Coronary artery (tissue), 2 donors: ENCODE data around the gene MMP23B.

ENCODE experiments used
- DNase-seq: peaks from one replicate; pipeline ENCODE4 v3.0.0-alpha.2; 2017; ENCODE audit warnings: low spot score
- H3K27ac ChIP-seq, 2 donors: fragments of 200-600 bp; sonication (generic); one replicate each; pipeline ENCODE4 v1.5.1; 2016 to 2019
- H3K4me3 ChIP-seq: fragments of 200-600 bp; sonication (generic); 2 replicates; pipeline ENCODE4 v1.5.1; 2016; ENCODE audit warnings: mild to moderate bottlenecking, moderate library complexity
- CTCF ChIP-seq: fragments of 200-600 bp; sonication (generic); IDR thresholded peaks from one replicate; pipeline ENCODE4 v1.5.1; 2019; ENCODE audit warnings: antibody characterized with exemption

MMP23B gene

GRCh38 chr1:1605034-1605591 is 26.9 kb upstream of the MMP23B start:
- DNase-seq: no peak
- Histone ChIP-seq H3K27ac (no peak overlapping the region), H3K4me3 (no peak overlapping the region)
- no peak for TF ChIP-seq CTCF

- Histone ChIP-seq H3K4me3 (no peak overlapping the region), H3K27ac (no peak overlapping the region)
- DNase-seq: no peak
- no peak for TF ChIP-seq CTCF
These were observed 26.2 kb upstream of the MMP23B start for GRCh38 chr1:1605724-1606123.

GRCh38 chr1:1606232-1606631 is 25.7 kb upstream of the MMP23B start:
- Histone ChIP-seq H3K4me3 (no peak overlapping the region), H3K27ac (no peak overlapping the region)
- TF ChIP-seq CTCF: no peak
- no peak for DNase-seq

- Histone ChIP-seq H3K27ac (no peak overlapping the region), H3K4me3 (no peak overlapping the region)
- DNase-seq: no peak
- TF ChIP-seq CTCF: no peak
These were observed 22.0 kb upstream of the MMP23B start for GRCh38 chr1:1609822-1610485.

GRCh38 chr1:1610796-1611195 is 21.2 kb upstream of the MMP23B start:
- no peak for DNase-seq
- no peak for TF ChIP-seq CTCF
- no peak overlapping the region for H3K4me3 ChIP-seq
- H3K27ac ChIP-seq: peak overlapping the region in 1 of 2 donors; percentile 35

GRCh38 chr1:1612104-1612400 is 19.9 kb upstream of the MMP23B start:
- H3K27ac ChIP-seq: peak overlapping the region in 1 of 2 donors; percentile 31
- H3K4me3 ChIP-seq: no peak overlapping the region
- no peak for DNase-seq
- no peak for TF ChIP-seq CTCF

- no peak for TF ChIP-seq CTCF
- DNase-seq: no peak
- H3K27ac ChIP-seq: no peak overlapping the region
- no peak overlapping the region for H3K4me3 ChIP-seq
These were observed 18.4 kb upstream of the MMP23B start for GRCh38 chr1:1613509-1614082.
